HG03097 (cell line): Measurements from ENCODE around the gene PHKB.
"Not testable (repeated sequence)": the region's sequence is repeated elsewhere in the genome, so short reads cannot be mapped to it uniquely, and the experiment has no call there.

Experiments used
- ATAC-seq: cut with Tn5 transposase; IDR thresholded peaks from one replicate; pipeline ENCODE4 v1.9.1; 2021; ENCODE audit not compliant: unreplicated experiment, low FRiP score

PHKB gene

DNA sequence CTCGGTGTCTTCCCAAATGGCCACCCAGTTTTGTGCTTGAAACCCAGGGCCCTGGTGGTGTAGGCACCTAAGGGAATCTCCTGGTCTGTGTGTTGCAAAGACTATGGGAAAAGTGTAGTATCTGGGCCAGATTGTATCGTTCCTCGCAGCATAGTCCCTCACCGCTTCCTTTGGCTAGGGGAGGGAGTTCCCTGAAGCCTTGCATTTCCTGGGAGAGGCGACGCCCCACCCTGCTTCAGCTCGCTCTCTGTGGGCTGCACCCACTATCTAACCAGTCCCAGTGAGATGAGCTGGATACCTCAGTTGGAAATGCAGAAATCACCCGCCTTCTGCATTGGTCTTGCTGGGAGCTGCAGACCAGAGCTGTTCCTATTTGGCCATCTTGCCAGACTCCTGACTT, 93.5 kb downstream of the PHKB start:
- not testable (repeated sequence) for ATAC-seq

DNA sequence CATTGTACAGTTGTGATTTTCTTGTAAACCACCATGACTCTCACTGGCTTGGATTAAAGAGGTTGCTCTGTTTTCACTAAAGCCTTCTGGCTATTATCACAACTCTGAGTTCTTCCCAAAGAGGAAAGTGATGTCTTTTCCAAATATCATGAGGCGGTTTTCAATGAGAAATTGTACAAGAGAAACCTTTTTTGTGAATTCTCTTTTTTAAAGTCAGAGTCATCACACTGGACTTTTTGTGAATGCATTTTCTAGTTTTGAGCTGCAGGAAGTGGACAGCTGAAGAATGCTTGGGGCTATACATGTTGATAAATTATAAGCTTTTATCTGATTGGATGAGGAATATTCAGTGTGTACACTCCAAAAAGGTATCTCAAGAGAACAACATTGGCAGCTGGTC, 100.2 kb downstream of the PHKB start:
- ATAC-seq = no peak

DNA sequence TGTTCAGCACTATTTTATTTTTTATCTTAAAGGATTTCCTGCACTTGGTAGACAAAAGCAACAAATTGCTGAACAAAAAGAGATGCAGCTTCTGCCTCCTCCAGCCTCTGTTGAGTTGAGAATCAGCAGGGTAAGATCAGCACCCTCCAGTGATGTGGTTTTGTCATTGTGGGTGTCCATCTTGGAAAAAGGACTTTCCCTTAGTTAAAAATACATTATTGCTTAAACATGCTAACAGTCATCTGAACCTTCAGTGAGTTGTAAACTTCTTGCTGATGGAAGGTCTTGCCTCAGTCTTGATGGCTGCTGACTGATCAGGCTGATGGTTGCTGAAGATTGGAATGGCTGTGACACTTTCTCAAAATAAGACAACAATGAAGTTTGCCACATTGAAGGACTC, 101.2 kb downstream of the PHKB start:
- no peak for ATAC-seq

DNA sequence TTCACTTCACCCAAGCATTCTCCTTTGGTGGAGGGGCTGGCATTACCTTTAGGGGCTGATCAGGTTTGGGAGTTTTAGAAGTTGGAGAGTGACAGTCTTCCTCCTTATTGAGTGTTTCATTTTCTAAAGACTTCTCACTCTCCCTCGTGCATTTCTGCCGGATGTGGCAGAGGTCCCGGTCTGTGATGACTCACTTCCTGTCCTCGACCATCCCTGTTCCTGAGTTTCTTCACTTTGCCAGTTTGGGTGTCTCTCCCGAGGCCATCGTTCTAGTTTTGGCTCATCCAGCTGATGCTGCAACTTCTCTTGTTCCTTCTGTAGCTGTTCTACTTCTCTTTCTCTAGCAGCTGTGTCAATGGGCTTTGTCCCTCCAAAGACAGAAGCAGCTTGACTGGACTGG, 104.3 kb downstream of the PHKB start:
- no peak for ATAC-seq

DNA sequence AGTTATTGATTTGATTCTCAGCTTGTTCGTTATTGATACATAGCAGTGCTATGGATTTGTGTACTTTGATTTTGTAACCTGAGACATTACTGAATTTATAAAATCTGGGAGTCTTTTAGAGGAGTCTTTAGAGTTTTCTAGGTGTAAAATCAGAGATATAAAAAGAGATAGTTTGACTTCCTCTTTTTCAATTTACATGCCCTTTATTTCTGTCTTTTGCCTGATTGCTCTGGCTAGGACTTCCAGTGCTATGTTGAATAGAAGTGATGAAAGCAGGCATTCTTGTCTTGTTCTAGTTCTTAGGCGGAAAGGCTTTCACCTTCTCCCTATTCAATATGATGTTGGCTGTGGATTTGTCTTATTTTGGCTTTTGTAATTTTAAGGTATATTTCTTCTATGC, 106.2 kb downstream of the PHKB start:
- no peak for ATAC-seq

DNA sequence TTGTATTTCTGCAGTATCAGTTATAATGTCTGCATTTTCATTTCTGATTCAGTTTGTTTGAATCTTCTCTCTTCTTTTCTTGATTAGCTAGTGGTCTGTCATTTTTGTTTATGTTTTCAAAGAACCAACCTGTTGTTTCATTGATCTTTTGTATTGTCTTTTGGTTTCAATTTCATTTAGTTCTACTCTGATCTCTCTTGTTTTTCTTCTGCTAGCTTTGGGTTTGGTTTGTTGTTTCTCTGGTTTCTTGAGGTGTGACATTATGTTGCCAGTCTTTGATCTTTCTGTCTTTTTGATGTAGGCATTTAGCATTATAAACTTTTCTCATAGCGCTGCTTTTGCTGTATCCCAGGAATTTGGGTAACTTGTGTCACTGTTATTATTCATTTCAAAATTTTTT, 107.2 kb downstream of the PHKB start:
- no peak for ATAC-seq

DNA sequence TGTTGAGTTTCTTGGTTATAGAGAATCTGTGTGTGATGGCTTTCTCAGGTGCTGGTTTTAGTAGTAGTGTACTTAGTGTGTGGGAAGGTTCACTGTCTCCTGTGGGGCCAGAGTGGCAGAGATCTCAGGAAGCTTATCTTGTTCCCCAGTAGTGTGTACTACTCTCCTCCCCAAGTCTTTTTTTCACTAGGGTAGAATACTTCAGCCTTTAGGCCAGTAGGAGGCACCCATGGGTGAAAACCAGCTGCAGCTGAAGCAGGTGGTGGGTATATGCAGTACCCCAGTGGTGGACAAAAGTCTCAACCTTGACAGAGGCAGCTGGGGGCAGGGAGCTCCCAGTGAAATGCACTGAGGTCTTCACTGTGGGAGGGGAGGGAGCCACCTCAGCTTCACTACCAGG, 109.9 kb downstream of the PHKB start:
- ATAC-seq = no peak

DNA sequence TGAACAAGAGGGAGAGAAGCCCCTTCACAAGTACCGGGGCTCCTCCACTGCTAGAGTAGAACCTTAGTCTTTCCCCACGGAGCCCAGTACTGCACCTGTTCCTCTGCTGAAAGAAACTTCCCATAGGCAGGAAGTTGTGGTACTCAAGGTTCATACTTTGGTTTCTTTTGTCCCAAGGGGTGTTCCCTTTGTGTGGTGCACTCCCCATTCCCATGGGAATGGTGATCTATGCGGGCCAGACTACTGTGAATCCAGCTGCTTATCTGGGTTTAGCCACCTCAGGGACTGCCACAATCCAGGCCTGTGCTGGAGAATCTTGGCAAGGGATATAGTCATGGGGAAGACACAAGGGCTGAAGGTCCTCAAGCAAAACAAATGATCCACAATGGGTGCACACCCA, 110.6 kb downstream of the PHKB start:
- ATAC-seq = no peak

DNA sequence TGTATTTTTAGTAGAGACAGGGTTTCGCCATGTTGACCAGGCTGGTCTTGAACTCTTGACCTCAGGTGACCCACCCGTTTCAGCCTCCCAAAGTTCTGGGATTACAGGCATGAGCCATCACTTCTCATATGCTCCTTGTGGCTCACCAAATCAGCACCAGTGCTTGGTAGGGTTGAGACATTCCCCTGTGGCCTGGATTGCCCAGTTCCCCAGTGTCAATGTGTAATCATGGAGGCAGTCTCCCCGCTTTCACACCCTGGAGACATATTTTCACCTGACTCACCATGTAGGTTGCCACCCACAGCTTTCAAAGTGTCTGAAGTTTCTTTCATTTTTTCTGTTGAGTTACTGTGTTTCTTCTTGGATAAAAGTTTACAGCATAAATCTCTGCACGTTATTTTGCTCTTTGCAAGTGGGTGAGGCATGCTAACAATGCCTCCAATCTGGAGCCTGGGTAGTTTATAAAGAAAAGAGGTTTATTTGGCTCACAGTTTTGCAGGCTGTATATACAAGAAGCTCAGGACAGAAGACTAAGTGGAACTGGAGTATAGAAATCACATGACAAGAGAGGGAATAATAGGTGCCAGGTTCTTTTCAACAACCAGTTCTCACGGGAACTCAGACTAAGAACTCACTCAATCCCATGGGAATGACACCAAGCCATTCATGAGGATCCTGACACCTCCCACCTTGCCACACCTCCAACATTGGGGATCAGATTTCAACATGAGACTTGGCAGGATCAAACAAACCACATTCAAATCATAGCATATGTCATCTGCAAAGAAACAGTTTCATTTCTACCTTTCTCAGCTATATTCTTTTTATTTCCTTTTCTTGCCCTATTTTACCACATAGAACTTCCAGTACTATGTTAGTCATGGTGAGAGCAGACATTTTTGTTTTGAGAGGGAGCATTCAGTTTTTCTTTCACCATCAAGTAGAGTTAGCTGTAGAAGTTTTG, 113.2 kb downstream of the PHKB start:
- no peak for ATAC-seq

DNA sequence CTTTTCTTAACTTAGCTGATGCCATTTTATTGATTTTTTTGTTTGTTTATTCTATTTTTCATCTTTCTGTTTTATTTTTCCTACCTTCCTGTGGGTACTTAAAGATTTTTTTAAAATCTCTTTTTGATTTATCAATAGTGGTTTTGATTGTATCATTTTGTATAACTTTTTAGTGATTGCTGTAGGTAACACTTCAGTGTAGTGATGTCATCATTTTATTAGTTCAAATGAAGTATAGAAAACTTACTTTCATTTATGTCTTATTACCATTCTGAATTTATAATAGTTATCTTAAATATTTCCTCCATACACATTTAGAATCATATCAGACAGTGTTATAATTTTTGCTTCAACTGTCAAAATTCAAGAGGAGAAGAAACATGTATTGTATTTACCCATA, 115.9 kb downstream of the PHKB start:
- ATAC-seq = no peak

DNA sequence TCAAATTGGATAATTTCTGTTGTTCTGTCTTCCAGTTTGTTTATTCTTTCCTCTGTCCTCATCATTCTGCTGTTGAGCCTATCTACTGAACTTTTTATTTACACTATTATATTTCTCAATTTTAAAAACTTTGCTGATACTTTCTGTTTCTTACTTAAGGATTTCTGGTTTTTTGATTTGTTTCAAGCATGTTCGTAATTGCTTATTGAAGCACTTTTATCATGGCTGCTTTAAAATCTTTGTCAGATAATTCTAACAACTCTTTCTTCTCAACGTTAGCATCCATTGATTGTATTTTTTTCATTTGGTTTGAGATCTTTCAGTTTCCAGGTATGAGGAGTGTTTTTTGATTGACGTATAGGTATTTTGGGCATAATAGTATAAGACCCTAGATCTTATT, 116.9 kb downstream of the PHKB start:
- no peak for ATAC-seq

DNA sequence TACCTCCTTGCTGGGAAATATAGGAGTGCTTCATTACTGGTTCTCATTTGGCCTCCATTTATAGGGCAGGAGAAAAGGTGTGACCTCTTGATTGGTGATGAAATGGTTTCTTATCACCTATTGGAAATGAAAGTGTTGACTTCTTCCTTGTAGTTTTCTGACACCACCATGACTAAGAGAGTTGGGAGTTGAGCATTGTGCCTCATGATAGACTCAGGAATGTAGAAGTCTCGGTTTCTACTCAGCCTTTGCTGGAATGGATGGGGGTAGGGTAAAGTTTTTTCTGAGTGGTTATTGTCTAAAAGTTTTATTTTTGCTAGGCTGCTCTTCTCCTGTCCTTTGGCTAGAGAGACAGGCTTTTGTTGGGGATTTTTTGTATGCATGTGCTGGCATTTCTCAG, 117.4 kb downstream of the PHKB start:
- ATAC-seq = no peak

DNA sequence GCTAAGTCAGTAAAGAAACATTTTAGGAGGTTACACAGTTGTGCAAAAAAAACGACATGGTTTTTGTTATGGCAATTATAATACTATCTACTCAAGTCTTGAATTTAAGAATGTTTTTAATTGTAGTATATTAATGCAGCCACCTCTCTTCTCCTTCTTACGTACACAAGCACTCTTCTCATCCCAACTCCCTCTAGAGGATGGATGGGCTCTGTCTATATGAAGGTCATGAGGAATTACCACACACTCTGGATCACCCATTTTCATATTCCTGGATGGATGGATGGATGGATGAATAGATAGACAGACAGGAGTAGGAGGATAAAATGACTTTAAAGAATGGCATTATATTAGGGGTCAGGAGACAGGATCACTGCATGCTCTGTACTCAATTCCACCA, 120.0 kb downstream of the PHKB start:
- no peak for ATAC-seq

DNA sequence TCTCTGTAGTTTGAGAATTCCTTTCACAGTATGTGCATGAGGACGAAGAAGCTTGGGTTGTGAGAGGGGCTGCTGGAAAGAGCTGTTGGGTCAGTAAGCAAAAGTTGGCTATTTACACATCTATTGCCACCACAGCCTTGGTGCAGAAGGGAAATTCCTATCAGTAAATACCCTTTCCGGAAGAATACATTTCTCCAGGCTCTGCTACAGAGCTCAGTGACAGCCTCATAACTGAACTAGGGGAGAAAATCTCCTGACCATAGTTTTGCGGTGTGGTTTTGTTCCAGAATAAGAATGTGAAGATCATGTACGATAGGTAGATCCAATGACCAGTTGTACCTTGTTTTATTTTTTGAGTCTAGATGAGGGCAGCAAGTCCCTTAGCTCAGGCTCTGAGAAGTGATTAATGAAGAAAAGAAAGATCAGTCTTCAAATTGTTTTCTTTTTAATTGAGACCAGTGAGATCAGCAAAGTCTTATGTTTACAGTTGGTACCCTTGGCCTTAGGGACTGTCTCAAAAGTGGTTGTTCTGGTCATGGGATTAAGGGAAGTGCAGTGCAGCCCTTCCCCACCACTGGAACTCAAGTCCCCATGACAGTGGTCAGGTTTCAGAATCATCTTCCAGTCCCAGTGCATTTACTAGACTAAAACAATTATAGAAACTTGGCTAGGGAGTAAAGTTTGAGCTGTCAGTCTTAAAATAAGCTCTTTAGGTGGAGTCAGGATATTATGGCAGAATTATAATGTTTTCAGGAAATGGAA, 123.5 kb downstream of the PHKB start:
- ATAC-seq = no peak

DNA sequence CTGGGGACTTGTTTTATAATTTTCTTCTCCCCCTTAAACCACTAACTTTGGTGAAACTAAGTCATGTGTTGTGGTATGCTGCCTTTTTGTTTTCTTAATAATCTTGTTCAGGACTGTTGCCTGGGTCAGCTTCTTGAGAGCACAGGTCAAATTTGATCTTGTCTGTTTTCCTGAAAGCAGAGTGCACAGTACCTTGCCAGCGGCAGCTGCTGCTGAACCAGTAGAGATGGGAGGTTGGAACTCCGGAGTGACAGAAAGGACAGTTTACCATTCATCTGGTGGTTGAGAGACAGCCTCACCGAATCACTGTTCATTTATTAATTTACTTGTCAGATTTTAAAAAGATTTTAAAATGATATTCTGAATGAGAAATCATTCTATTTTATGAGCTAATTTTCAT, 125.0 kb downstream of the PHKB start:
- ATAC-seq = no peak

DNA sequence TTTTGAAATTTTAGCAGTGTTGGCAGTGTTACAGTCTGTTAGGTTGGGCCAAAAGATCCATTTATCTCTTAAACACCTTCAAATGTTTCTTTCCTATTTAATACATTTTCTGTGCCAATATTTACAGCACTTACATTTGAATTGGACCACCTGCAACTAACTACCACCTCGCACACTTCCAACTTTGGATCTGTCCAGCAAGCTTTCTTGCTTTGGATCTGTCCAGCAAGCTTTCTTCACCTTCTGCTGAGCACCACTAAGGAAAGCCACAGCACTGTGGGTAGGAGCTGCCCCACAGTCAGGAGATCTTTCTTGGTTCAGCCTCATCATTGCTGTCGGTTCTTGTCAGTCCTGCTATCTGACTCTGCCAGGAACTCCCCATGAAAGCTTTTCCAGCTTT, 129.3 kb downstream of the PHKB start:
- ATAC-seq = no peak

DNA sequence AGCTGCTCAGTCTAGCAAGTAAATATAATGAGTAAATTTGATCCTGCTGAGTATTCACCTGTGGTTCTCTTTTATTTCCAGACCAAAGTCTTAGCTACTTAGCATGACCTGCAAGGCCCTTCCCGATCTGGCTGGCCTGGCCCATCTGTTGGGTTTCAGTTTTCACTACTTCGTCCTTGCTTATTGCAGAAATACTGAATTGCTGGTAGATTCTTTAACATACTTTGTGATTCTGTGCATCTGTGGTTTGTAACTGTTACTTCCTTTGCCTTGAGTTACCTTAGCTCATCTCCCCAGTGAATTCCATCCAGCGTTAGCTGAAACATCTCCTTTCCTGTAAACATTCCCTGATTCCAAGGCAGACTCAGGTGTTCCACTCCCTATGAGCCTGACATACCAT, 131.1 kb downstream of the PHKB start:
- ATAC-seq = no peak

DNA sequence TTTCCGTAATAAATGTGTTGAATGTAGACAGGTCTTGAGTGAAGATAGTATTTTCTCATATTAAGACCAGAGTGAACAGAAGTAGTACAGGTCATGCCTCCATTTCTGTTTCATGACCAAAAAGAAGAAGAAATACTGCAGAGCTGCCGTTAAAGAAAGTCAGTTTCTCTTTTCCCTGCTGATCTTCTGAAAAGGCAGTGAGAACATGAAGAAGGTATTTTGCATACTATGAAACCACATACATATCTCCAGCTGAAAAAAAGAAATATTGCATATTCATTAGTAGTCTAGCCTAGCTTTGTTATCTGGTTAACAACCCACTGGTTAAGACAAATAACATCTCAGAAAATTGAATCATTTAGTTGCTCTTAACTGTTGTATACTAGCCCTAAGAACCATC, 138.4 kb downstream of the PHKB start:
- ATAC-seq = no peak

DNA sequence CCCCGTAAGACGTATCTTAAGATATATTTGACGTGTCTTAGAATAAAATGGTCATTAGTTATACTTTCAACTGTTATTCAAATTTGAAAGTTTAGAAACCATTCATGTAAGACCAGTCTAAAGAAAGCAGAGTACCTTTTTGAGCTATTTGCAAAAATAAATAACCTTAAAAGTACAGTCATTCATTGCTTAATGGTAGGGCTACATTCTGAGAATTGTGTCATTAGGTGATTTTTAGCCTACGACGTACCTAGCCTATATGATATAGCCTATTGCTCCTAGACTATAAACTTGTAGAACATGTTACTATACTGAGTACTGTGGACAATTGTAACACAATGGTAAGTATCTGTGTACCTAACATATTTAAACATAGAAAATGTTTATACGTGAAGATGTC, 139.2 kb downstream of the PHKB start:
- ATAC-seq = no peak

DNA sequence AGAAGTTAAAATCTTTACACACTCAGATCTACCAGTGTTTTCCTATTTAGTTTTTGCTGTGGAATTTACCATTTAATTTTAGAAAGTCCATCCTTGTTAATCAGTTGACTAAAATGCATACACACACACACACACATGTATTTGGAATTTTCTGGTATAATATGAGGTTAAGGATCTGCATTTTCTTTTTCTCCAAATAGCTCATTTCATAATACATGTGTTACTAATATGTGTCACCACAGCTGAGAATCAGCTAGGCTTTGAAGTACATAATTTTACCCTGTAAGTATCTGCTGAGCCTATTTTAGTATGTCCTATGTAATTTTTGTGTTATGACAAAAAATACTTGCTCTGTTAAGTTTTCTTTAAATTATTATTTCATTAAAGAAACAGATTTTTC, 143.2 kb downstream of the PHKB start:
- ATAC-seq = no peak

DNA sequence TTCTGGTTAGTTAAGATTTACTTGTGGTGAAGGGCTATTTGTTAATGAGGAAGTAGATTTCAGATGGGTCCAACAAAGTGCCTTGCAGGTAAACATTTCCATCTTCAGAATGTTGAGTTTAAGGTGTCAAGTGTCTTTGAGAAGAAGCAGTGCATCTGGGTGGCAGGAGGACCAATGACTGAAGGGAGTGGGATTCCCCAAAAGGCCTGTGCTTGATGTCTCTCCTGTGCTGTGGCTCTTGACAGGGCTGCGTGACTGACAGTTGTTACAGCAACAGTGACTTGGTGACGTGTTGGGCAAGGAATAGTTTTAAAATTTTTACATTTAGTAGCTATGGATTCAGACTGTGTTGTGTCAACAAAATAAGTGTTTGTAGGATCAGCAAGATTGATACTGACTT, 149.9 kb downstream of the PHKB start:
- ATAC-seq = no peak
